NT2/D1 (cell line): ENCODE results near the gene SEC23A.

Source experiments
- SUZ12 ChIP-seq: IDR thresholded peaks from 2 replicates; pipeline ENCODE4 v1.6.1; 2011; ENCODE audit not compliant: insufficient read length, insufficient read depth; ENCODE audit errors: extremely low read depth
- YY1 ChIP-seq: IDR thresholded peaks from 2 replicates; pipeline ENCODE4 v1.6.1; 2011; ENCODE audit not compliant: insufficient read length, insufficient read depth
- ZNF274 ChIP-seq: IDR thresholded peaks from 2 replicates; pipeline ENCODE4 v1.6.1; 2011; ENCODE audit warnings: mild to moderate bottlenecking, low read depth, low read length

- TF ChIP-seq YY1 (no peak), ZNF274 (no peak), SUZ12 (no peak)
Observed at GRCh38 chr14:39099748-39100147, 3.3 kb downstream of the SEC23A start.
